GM19372 (cell line): ENCODE measurements around the gene MOXD1.

Source experiments
- ATAC-seq: cut with Tn5 transposase; IDR thresholded peaks from one replicate; pipeline ENCODE4 v1.9.1; 2021; ENCODE audit warnings: mild to moderate bottlenecking, low read depth, moderate library complexity; ENCODE audit not compliant: unreplicated experiment

Gene MOXD1

DNA sequence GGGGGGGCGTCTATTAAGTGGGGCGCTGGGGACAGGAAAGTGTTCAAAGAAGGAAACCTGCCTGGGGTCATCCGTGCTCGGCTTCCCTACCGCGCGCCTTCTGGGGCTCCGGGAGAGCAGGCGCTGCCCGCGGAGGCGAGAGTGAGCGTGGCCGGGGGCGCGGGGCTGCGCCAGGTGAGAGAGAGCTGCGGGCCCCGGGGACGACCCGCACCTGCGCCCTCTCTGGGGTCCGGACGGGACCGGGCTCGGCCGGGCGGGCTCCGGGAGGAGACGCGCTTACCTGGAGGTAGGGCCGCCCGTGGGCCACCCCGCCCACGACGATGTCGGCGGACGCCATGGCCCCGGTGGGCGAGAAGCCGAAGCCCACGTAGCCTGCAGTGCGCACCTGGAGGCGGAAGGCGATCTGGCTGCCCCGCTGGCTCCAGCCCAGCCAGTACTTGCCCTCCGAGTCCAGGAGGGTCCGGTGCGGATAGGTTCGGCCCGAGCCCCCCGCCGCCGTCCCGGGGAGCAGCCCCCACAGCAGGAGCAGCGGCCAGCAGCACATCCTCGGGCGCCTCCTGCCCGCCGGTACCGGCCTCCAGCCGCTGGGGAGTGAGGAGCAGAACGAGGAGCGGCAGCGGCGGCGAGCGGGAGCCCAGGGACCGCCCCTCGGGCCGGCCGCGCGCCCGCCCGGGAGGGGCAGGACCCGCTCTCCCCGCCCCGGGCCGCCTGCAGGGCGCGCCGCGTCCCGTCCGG, at the start of gene MOXD1:
TSS of gene MOXD1 (minus strand) at position 593 of the 735 bp plus-strand sequence. CDS start at position 544, 49 bp downstream.
- ATAC-seq: peak; percentile 66

DNA sequence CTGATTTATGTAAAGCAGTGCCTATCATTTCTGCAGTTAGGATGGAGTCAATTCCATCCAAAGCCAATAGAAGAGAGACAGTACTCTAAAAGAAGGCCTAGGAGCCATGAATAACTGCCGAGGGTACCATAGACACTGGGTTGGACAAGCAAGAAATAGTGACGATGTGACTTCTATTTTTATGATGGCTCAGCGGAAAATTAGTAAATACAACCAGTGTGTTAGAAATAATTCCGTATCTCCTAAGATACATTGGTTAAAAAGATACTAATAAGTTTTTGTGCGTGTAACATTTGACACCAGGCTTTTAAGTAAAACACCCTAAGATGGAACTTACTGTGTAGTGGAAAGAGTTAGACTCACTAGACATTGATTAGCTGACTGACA, 45.6 kb upstream of the MOXD1 start:
- ATAC-seq: no peak

DNA sequence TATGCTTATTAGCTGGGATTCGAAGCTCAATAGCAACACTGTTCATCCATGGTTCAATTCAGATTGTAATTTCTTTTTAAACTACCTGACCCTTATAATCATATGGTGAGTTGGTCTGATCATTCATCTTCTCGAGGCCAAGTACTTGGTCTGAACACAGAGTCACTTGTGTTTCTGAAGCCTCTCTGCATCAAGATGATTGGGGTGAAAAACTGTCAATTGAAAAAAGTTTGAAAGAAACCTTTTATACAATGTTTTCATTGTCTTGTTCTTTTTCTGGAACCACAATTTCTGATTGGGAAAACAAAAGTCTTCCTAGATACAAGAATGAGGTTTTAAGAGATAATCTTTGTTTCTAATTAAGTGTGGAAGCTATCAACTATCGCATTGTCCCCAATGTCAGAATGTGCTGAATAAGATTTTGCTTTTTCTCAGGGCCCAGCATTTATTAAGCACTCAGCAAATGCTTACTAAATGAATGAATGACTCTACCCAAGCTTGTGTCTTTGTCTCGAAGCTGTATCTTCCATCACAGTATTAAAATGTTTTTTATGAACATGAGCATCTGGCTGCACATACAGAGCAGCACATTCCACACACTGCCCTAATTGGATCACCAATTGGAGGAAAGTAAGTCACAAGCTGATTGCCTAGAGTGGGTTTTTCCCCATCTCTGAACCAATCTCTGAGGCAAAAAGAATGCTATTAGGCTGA, 45.0 kb upstream of the MOXD1 start:
- ATAC-seq: no peak

DNA sequence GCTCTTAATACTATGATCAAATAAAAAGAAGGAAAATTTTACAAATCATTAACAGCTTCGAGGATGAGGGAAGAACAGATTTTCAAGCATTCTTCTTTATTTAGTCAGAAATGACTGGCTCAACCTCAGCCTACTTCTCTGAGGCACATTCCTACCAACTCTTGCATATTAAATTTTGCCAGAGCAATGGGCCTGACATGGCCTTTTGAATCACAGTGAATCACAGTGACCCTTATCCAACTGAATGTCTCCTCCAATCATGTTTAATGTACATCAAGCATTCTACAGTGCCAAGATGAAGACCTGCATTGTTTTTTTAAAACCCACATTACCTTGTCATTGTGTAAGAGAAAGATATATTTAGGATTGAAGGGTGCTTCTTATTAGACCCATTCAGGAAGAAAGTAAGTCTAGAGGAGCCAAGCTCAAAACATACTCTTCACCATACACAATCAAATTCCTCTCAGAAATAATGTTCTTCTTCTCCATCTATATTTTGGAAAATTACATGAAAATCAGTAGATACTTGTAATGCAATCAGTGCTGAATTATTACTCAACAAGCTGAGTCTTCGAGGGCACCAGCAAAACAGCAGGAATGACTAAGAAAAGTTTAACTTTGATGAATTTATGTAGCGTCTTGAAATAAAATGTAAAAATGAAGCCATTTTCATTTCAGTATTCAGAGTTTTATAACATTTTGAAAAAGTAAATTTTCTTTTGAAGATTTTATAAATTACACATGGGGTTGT, 44.1 kb upstream of the MOXD1 start:
- no peak for ATAC-seq

DNA sequence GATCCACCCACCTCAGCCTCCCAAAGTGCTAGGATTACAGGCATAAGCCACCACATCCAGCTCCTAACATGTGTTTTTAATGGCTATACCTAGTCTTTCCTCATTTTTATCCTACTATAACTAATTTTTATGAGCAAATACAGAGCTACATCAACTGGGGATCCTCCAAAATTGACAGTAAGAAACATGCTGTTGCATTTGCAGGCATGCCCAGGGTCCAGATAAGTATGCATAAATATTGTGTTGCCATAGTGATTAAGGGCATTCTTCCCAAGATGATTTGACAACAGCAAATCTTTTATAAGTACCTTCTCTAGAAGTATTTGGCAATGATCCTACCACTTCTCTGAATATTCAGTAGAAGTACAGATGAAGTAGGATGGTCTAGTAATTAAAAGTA, 41.9 kb upstream of the MOXD1 start:
- no peak for ATAC-seq

DNA sequence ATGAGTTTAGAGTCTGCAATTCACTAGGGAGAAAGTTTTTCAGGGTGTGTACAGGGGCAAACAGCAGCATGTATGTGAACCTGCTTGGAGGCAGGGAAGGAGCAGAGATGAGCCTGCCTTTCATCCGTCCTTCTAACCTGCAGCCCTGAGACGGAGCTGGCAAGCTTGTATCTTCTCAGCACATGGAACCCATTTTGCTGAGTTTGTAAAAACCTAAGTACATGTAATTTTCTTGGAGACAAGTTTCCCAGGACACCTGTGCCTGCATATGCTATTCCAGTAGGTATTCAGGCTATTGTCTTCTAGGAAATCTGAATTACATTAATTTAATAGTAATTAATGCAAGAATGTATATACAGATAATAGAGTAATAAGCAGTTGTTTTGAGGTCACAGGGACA, 28.8 kb upstream of the MOXD1 start:
- ATAC-seq: no peak

DNA sequence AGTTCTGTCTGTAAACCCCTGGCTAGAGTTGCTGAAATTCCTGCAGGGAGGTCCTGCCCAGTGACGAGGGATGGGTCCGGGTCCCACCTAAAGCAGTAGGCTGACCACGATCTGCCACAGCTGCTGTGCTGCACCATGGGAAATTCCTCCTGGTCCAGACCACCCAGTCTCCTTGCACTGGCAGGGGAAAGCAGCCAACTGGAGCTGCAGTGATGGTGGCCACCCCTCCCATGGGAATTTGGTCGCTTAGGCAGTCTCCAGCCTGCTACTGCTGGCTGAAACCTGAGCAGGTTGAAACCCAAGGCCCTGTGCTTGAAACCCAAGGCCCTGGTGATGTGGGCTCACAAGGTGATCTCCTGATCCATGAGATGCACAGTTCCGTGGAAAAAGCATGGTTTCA, 23.9 kb upstream of the MOXD1 start:
- ATAC-seq: no peak

DNA sequence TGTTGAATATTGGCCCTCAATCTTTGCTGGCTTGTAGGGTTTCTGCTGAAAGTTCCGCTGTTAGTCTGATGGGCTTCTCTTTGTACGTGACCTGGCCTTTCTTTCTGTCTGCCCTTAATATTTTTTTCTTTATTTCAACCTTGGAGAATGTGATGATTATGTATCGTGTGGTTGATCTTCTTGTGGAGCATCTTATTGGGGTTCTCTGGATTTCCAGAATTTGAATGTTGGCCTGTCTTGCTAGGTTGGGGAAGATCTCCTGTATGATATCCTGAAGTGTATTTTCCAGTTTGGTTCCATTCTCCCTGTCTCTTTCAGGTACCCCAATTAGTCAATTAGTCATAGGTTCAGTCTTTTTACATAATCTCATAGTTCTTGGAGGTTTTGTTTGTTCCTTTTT, 22.6 kb upstream of the MOXD1 start:
- ATAC-seq: no peak

DNA sequence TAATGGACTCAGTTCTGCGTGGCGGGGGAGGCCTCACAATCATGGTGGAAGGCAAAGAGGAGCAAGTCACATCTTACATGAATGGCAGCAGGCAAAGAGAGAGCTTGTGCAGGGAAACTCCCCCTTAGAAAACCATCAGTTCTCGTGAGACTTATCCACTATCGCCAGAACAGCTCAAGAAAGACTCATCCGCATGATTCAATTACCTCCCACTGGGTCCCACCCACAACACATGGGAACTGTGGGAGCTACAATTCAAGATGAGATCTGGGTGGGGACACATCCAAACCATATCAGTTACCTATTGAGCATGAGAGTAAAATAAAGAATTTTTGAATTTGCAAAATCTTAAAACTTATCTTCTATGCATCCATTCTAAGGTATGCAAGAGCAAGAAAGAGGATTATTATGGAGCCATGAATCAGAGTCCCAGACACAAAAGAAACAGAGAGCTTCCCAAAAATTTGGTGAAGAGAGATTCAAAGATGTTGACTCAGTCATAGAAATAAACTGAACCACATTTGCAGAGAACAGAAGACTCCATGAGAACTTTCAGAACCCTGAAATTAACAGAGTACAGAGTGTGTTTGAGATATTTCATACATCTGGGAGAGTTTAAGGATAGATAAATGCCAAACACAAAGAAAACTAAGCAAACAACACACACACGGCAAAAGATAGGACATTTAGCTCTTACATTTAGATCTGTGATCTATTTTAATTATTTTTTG, 17.1 kb upstream of the MOXD1 start:
- no peak for ATAC-seq

DNA sequence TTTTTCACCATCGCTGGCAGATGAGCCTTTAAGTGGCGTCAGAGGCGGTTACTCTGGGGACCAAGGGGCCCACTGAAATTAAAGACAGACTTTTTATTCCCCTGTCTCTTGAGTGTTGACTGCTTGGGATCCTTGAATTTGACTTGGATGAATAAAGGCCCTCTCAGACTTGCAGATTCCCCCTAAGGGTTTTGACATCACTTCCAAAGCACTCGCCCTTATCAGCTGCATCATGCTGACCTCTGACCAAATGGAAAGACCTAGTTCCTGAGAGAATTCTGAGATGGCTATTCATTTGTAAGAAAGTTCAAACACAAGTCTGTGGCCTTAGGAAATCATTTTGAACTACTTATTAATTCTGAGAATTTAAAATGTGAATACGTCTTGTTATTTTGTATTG, 13.5 kb upstream of the MOXD1 start:
- ATAC-seq: no peak

DNA sequence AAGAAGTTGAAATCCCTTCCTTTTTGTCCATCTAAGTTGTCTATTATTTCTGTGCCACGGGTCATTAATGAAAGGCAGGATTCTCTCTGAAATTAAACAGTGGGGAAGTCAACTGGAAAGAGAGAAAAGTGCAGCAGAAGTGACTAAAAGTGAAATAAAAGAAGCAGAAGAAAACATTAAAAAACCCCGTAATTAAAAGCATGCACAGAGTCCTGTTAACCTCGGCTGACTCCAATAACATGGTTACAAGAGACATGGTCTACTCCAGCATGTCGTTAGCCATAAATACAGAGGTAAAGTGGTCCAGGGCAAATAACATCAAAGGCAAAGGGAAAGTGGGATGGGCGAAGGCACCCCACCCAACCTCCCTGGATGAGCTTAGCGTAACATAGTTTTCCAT, 13.0 kb upstream of the MOXD1 start:
- ATAC-seq: no peak

DNA sequence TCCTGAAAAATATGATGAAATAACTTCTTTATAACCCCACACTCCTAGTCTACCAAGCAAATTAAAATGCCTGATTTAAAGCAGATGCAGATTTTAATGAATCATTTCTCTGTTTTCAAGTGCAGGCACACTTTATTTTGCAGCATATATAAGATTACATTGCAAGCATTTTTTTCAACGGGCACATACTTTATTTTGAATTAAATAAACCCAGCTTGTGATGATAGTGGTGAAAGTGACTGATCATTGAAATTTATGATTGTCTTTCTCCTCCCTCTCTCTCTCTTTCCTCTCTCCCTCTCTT, 12.2 kb upstream of the MOXD1 start:
- no peak for ATAC-seq

DNA sequence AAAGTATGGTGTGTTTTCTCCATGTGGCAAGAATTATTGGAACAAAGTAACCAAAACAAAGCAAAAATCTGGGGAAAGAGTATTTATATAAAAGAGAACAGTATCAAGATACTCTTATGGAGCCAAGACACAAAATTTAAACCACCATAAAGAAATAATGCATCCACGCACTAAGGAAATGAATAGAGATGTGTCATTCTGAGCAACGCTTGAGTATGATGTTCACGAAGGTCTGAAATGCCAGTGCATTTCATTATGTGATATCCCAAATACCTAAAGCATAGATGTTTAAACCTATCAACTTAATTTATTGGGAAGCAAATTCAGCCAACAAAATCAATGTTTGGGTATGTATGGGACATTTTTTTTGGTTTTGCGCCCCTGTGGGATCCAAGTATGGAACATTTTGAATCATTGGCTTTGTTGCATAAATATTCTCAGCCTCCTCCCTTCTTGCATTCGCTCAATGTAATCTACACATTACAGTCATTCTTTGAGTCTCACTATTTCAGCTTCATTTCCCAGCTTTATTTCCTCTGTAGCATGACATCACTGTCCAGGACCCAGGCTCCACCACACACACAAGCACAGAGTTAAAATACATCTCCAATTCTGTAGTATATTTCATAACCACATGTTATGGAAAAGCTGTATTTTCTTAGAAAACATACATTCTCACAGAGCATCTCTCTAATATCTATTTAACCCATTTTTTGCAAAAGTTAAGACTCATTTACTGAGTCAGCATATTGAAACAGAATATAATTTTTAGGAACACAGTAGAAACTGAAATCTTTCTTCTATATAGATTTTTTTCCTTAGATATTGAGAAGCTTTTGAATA, 11.6 kb upstream of the MOXD1 start:
- ATAC-seq: no peak

DNA sequence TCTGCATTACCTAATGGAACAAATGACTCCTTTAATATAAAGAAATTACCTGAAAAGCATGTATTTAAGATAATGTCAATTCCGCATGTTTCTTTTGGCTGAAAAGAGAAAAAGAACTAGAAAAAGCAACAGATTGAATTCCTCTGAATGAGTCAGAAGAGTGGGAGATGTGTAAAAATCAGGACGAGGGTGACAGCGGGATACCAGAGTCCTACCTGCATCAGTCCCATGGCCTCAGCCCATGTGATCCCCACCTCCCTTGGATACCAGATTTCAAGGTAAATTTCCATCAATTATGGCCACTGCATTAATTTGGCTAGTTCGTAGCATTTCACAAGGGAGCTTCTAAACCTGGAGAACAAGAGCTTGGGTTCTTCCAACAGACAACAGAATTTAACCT, 10.0 kb upstream of the MOXD1 start:
- no peak for ATAC-seq

DNA sequence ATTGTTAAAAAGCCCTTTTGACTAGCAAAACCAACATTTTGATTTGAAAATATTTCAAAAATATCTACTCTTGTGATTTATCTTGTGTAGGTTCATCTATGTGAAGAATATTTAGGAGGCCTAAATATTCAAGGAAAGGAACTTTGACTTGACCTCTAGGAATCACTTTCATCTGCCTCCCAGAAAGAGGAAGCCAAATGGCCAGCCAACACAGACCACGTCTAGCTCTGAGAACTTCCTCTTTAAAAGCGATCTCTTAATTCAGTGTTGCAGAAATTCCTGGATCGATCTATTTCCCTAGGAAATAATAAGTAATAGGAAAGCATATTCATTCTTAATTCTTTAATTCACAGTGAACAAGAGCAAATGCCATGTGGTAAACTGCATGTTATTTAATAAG, 9.6 kb upstream of the MOXD1 start:
- no peak for ATAC-seq

DNA sequence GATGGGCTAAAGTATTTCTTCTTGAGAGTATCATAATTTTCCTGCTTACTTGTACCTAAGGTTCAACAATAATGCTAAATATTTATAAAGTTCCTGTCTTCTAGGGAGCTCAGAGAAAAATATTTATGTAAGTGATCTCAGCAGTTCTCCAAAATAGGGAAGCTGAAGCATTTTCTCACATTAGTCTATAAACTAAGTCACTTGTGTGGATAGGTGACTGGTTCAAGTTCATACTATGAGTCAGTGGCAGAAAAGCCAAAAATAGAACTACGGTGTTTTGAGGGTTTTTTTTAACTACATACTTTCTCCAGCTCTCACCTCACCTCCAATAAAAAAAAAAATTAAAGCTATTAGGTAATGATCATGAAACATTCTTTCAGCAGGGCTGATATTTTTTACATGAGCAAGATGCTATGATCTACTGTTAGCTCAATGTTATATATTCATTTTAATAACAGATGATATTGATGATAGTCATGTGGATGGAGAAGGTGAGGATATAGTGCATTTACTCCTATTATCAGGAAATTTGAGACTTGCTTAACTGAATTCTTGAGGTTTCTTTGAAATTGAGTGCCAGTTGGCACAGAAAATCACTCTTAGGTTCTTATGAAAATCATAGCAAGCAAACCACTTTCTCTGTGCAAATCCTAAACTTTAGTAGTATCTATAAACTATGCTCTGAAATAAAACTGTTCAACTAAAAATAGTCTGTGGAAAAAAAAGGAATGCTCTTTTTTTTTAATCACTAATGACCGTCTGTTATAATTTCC, 4.1 kb upstream of the MOXD1 start:
- peak; percentile 34 for ATAC-seq

DNA sequence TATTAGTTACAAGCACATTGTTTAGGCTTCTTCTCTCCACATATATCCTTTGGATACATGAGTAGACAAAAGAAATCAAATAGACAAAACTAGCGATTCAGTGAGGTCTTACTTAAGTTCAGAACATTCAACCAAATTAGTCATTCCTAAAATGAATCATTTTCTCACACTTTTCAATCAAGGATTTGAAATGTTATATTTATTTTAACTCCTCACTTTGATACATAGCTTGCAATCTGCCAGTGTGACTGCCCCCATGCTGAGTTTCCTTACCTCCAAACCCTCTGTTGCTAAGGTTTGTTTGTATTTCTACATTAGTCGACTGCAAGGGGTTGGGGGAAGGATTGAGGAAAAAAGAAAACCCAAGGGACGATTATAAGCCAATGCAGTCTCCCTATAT, 3.5 kb upstream of the MOXD1 start:
- no peak for ATAC-seq

DNA sequence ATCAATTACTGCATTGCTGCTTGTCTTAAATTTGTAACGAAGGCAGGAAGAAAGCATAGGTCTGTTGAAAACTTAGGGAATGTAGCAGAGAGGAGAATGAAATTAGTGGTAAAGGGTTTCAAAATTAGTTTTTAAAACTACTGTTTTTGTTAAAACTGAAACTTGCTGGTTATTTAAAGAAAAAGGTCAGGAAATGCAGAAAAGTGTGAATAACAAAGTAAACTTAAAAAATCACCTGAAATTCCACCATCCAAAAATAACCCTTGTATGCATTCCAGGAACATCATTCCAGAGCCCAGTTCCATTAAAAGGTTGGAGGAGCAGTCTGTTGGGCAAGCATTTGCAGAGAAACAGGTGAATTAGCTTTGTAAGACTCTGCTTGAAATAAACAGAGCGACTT, 3.1 kb upstream of the MOXD1 start:
- no peak for ATAC-seq

DNA sequence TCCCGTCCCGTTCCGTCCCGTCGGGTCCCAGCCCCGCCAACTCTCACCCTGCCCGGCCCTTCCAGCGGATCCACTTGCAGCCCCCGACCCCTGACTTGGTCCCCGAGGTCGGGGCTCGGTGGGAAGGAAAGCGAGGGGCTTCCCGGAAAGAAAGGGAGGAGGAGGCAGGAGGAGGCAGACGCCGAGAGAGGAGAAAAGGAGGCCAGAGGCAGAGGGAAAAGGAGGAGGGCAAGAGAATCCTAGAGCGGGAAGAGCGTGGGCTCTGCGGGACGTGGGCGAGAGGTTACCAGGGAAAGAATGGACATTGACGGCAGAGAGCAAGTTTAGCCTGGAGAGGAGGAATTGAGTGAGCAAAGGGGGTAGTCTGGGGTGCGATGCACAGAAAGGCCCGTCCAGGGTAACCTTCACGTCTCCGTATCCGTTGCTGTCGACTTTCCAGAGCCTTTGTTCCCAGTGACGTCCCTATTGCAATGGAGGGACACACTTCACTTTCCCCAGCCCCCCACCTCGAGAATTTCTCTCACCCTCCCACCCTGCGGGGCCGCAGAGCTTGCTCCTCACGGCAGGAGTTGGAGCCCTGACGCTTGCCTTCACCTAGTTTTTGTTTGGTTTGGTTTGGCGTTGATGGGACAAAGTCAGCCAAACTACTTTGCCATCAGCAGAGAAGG, 477 bp upstream of the MOXD1 start:
- ATAC-seq: no peak
